ENCODE results near the gene WNK1.

The WNK1 gene

DNA sequence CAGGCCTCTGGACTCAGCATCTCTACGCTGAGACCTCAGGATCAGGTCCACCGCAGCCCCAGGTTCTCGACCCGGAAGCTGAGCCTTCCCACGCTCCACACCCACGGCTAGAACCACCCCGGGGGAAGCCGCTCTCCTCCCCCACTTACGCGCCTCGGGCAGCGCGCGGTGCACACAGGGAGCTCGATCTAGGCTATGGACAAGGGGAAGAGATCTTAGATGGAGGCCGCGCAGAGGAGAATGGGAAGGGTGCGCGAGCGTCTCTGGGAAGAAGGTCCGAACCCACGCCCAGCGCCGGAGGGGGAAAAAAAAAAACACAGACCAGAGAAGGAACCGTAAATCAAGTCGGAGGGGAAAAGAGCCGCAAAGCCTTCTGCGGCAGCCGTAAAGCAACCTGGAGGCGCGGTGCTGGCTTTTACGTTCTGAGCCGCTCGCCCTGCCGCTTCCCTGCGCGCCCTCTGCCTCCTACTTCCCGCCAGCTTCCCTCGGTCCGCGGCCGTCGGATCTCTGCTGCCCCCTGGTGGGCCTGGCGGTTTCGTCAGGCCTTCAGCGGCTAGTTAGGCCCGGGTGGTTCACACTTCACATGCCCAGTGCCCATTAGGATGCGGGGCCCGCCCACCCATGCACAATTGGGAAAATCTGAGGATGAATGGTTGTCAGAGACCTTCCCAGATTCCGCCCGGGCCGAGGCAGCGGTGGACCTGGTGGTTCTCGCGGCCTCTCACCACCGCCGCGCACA lies 197.2 kb downstream of the WNK1 start, which contains the start of gene RAD52 (continued):
- TF ChIP-seq EGR2 (tag by site-specific recombination; IDR thresholded peaks at IDR 0.05; ENCODE audit: low read depth) (peak; percentile 97), ZNF211 (tag by site-specific recombination; IDR thresholded peaks at IDR 0.05; ENCODE audit: low read depth) (no peak), ZBTB7A (tag by site-specific recombination; IDR thresholded peaks at IDR 0.05; ENCODE audit: low read depth) (no peak), ZNF701 (tag by site-specific recombination; IDR thresholded peaks at IDR 0.05) (no peak), KLF10 (tag by site-specific recombination; IDR thresholded peaks at IDR 0.05) (peak; percentile 87), ZNF768 (tag by site-specific recombination; IDR thresholded peaks at IDR 0.05) (no peak), ZBTB10 (tag by site-specific recombination; IDR thresholded peaks at IDR 0.05) (peak; percentile 87), ZNF610 (tag by site-specific recombination; IDR thresholded peaks at IDR 0.05; ENCODE audit: borderline replicate concordance) (peak; percentile 97), KLF8 (tag by site-specific recombination; IDR thresholded peaks at IDR 0.05) (peak; percentile 97), ZNF558 (tag by site-specific recombination; IDR thresholded peaks at IDR 0.05) (peak; percentile 86; the same call in 1 of the 2 replicates), WT1 (tag by site-specific recombination; IDR thresholded peaks at IDR 0.05) (peak; percentile 47), ZNF350 (tag by site-specific recombination; IDR thresholded peaks at IDR 0.05) (no peak), ZNF146 (tag by site-specific recombination; IDR thresholded peaks at IDR 0.05) (peak; percentile 7), GLI4 (tag by site-specific recombination; IDR thresholded peaks at IDR 0.05) (no peak), ZNF514 (tag by site-specific recombination; IDR thresholded peaks at IDR 0.05) (no peak), ZNF624 (tag by site-specific recombination; IDR thresholded peaks at IDR 0.05) (no peak), ZNF621 (tag by site-specific recombination; IDR thresholded peaks at IDR 0.05) (no peak), ZNF398 (tag by site-specific recombination; IDR thresholded peaks at IDR 0.05) (peak; percentile 64)
- TF ChIP-seq, protein P1, sequence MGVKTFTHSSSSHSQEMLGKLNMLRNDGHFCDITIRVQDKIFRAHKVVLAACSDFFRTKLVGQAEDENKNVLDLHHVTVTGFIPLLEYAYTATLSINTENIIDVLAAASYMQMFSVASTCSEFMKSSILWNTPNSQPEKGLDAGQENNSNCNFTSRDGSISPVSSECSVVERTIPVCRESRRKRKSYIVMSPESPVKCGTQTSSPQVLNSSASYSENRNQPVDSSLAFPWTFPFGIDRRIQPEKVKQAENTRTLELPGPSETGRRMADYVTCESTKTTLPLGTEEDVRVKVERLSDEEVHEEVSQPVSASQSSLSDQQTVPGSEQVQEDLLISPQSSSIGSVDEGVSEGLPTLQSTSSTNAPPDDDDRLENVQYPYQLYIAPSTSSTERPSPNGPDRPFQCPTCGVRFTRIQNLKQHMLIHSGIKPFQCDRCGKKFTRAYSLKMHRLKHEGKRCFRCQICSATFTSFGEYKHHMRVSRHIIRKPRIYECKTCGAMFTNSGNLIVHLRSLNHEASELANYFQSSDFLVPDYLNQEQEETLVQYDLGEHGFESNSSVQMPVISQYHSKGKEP (tag by site-specific recombination; IDR thresholded peaks at IDR 0.05), result peak; percentile 42; the same call in 1 of the 2 replicates
- TF ChIP-seq, protein P2, sequence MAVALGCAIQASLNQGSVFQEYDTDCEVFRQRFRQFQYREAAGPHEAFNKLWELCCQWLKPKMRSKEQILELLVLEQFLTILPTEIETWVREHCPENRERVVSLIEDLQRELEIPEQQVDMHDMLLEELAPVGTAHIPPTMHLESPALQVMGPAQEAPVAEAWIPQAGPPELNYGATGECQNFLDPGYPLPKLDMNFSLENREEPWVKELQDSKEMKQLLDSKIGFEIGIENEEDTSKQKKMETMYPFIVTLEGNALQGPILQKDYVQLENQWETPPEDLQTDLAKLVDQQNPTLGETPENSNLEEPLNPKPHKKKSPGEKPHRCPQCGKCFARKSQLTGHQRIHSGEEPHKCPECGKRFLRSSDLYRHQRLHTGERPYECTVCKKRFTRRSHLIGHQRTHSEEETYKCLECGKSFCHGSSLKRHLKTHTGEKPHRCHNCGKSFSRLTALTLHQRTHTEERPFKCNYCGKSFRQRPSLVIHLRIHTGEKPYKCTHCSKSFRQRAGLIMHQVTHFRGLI (tag by site-specific recombination; IDR thresholded peaks at IDR 0.05), result peak; percentile 24; the same call in 1 of the 2 replicates
- TF ChIP-seq, protein P3, sequence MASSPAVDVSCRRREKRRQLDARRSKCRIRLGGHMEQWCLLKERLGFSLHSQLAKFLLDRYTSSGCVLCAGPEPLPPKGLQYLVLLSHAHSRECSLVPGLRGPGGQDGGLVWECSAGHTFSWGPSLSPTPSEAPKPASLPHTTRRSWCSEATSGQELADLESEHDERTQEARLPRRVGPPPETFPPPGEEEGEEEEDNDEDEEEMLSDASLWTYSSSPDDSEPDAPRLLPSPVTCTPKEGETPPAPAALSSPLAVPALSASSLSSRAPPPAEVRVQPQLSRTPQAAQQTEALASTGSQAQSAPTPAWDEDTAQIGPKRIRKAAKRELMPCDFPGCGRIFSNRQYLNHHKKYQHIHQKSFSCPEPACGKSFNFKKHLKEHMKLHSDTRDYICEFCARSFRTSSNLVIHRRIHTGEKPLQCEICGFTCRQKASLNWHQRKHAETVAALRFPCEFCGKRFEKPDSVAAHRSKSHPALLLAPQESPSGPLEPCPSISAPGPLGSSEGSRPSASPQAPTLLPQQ (tag by site-specific recombination; IDR thresholded peaks at IDR 0.05), result peak; percentile 83

Measured in HEK293 (cell line).